ENCODE data around the gene HOXD8.

Gene HOXD8

GRCh38 chr2:176178757-176179295 lies 49.3 kb downstream of the HOXD8 start:
- no peak for DNase-seq
- CTCF ChIA-PET = interaction anchor here (0.7 to 1.1 kb wide), 2 partner anchors 53 to 276 kb away, joined by 3 read pairs; no protein-coding TSS in a partner anchor
- H3K27me3 Mint-ChIP-seq = peaks cover 79% of the 10 kb centered on the region
- H3K36me3 Mint-ChIP-seq = no peaks in the 10 kb centered on the region
- H3K27ac Mint-ChIP-seq = no peak overlapping the region
- H3K9me3 Mint-ChIP-seq = no peaks in the 10 kb centered on the region
- peak overlapping the region; percentile 18 for H3K4me3 Mint-ChIP-seq
- H3K4me1 Mint-ChIP-seq = peaks cover 2% of the 10 kb centered on the region

- no peak for DNase-seq
- Mint-ChIP-seq H3K9me3 (no peaks in the 10 kb centered on the region), H3K27ac (no peak overlapping the region), H3K4me3 (no peak overlapping the region), H3K27me3 (peaks cover 79% of the 10 kb centered on the region), H3K4me1 (peaks cover 2% of the 10 kb centered on the region), H3K36me3 (no peaks in the 10 kb centered on the region)
- CTCF ChIA-PET = interaction anchor here (0.6 kb wide), 1 partner anchor 37 kb away, joined by 3 read pairs; no protein-coding TSS in a partner anchor
These were observed 52.0 kb downstream of the HOXD8 start for GRCh38 chr2:176181551-176181950.
